Activated CD8-positive, alpha-beta memory T cell treated with anti-CD3 and anti-CD28 coated beads, Interleukin-2, amount 50 U/mL, for 24 hours (primary cell): ENCODE data around the gene PITX1.
"Not testable (repeated sequence)": the region's sequence is repeated elsewhere in the genome, so short reads cannot be mapped to it uniquely, and the experiment has no call there.

Source experiments
- DNase-seq: peaks from one replicate; pipeline ENCODE4 v3.0.0-alpha.2; 2020; ENCODE audit errors: extremely low read depth

Gene PITX1

GRCh38 chr5:135033901-135034235 lies at the start of gene PITX1:
PITX1 (minus strand) TSS chr5:135034228; CDS start chr5:135033881, 347 bp downstream.
- DNase-seq = no peak

GRCh38 chr5:135083334-135083733 lies 49.3 kb upstream of the PITX1 start:
- DNase-seq = not testable (repeated sequence)

- no peak for DNase-seq
These were observed 47.2 kb upstream of the PITX1 start for GRCh38 chr5:135081240-135081639.

- DNase-seq = no peak
These were observed 45.7 kb upstream of the PITX1 start for GRCh38 chr5:135079760-135080159.

GRCh38 chr5:135079099-135079681 lies 45.2 kb upstream of the PITX1 start:
- no peak for DNase-seq

GRCh38 chr5:135076801-135077200 lies 42.8 kb upstream of the PITX1 start:
- no peak for DNase-seq

- no peak for DNase-seq
These were observed 42.0 kb upstream of the PITX1 start for GRCh38 chr5:135076051-135076491.

- DNase-seq = no peak
These were observed 41.6 kb upstream of the PITX1 start for GRCh38 chr5:135075621-135076020.

GRCh38 chr5:135073761-135074345 lies 39.8 kb upstream of the PITX1 start:
- DNase-seq = no peak

- no peak for DNase-seq
These were observed 38.6 kb upstream of the PITX1 start for GRCh38 chr5:135072387-135073281.

- no peak for DNase-seq
These were observed 37.3 kb upstream of the PITX1 start for GRCh38 chr5:135071311-135071710.

- DNase-seq = no peak
These were observed 36.0 kb upstream of the PITX1 start for GRCh38 chr5:135069895-135070657.

- no peak for DNase-seq
These were observed 35.2 kb upstream of the PITX1 start for GRCh38 chr5:135069016-135069770.

- DNase-seq = no peak
These were observed 33.6 kb upstream of the PITX1 start for GRCh38 chr5:135067587-135067986.

GRCh38 chr5:135066781-135067180 lies 32.8 kb upstream of the PITX1 start:
- DNase-seq = no peak

- no peak for DNase-seq
These were observed 31.6 kb upstream of the PITX1 start for GRCh38 chr5:135065306-135066265.

GRCh38 chr5:135064235-135064570 lies 30.2 kb upstream of the PITX1 start:
- no peak for DNase-seq

- DNase-seq = no peak
These were observed 29.6 kb upstream of the PITX1 start for GRCh38 chr5:135063511-135064234.

- DNase-seq = no peak
These were observed 29.0 kb upstream of the PITX1 start for GRCh38 chr5:135063056-135063445.
